Neural cell (in vitro differentiated cells): ENCODE data around the gene PAK5. TPM values are rescaled to one million over a fixed set of nuclear protein-coding genes. Genes with fewer than 3 reads are reported as not detected.

Source experiments
- H2AFZ ChIP-seq: fragments of 200-600, 300-800 bp; sonication (generic), shearing (Covaris generic); 2 replicates; pipeline ENCODE4 v1.6.0; 2014; ENCODE audit warnings: low read depth, mild to moderate bottlenecking, antibody characterized with exemption, low read length, moderate library complexity
- H3F3A ChIP-seq: fragments of 200-600 bp; shearing (Covaris generic); 2 replicates; pipeline ENCODE4 v1.6.1; 2016; ENCODE audit warnings: mild to moderate bottlenecking, moderate library complexity, mixed read lengths, antibody characterized with exemption, low read length; ENCODE audit not compliant: insufficient read depth, poor library complexity, severe bottlenecking
- H3K27ac ChIP-seq: fragments of 200-600, 300-800 bp; sonication (generic), shearing (Covaris generic); 2 replicates; pipeline ENCODE4 v1.5.1; 2014; ENCODE audit warnings: mild to moderate bottlenecking, low read length, moderate library complexity
- H3K27me3 ChIP-seq: fragments of 300-800, 200-600 bp; sonication (generic), shearing (Covaris generic); 2 replicates; pipeline ENCODE4 v1.6.0; 2014; ENCODE audit warnings: mild to moderate bottlenecking, low read depth, low read length, moderate library complexity; ENCODE audit not compliant: insufficient read depth
- H3K36me3 ChIP-seq: fragments of 300-800, 200-600 bp; sonication (generic), shearing (Covaris generic); 2 replicates; pipeline ENCODE4 v1.5.1; 2014; ENCODE audit warnings: mild to moderate bottlenecking, antibody characterized with exemption, low read length, moderate library complexity; ENCODE audit not compliant: insufficient read depth
- H3K4me2 ChIP-seq: fragments of 300-800, 200-600 bp; sonication (generic), shearing (Covaris generic); 2 replicates; pipeline ENCODE4 v1.6.0; 2014; ENCODE audit warnings: mild to moderate bottlenecking, low read length
- H3K4me3 ChIP-seq: fragments of 300-800, 200-600 bp; sonication (generic), shearing (Covaris generic); 2 replicates; pipeline ENCODE4 v1.5.1; 2014; ENCODE audit warnings: mild to moderate bottlenecking, low read length, moderate library complexity
- H3K79me2 ChIP-seq: fragments of 200-600 bp; shearing (Covaris generic); replicated peaks from 2 replicates; pipeline ENCODE4 v1.6.0; 2014; ENCODE audit warnings: mild to moderate bottlenecking, low read length, moderate library complexity; ENCODE audit not compliant: insufficient read depth
- H3K9ac ChIP-seq: fragments of 300-800, 200-600 bp; sonication (generic), shearing (Covaris generic); 2 replicates; pipeline ENCODE4 v1.6.1; 2016; ENCODE audit warnings: mild to moderate bottlenecking, low read length, mixed read lengths
- H3K9me2 ChIP-seq: fragments of 200-600 bp; shearing (Covaris generic); 2 replicates; pipeline ENCODE4 v1.6.1; 2016; ENCODE audit warnings: mild to moderate bottlenecking, low read length, mixed read lengths; ENCODE audit not compliant: insufficient read depth
- H3K9me3 ChIP-seq: fragments of 200-600, 300-800 bp; sonication (generic), shearing (Covaris generic); 2 replicates; pipeline ENCODE4 v1.6.1; 2016; ENCODE audit warnings: mild to moderate bottlenecking, mixed run types, low read length, moderate library complexity, mixed read lengths
- H4K20me1 ChIP-seq: fragments of 200-600 bp; shearing (Covaris generic); 2 replicates; pipeline ENCODE4 v1.6.1; 2016; ENCODE audit warnings: mild to moderate bottlenecking, mixed run types; ENCODE audit not compliant: insufficient read depth
- EP300 ChIP-seq: fragments of 450-650 bp; conservative IDR thresholded peaks from 2 replicates; pipeline ENCODE4 v1.6.1; 2014; ENCODE audit warnings: antibody characterized with exemption, mild to moderate bottlenecking, moderate library complexity; ENCODE audit not compliant: poor library complexity, severe bottlenecking
- EZH2 ChIP-seq: fragments of 200-600, 300-800 bp; shearing (Covaris generic), sonication (generic); IDR thresholded peaks from 2 replicates; pipeline ENCODE4 v1.6.1; 2014; ENCODE audit warnings: antibody characterized with exemption, low read length, borderline replicate concordance, mild to moderate bottlenecking; ENCODE audit not compliant: insufficient read depth, poor library complexity, severe bottlenecking
- MXI1 ChIP-seq: fragments of 450-650 bp; conservative IDR thresholded peaks from 2 replicates; pipeline ENCODE4 v1.6.1; 2014; ENCODE audit warnings: antibody characterized with exemption, mild to moderate bottlenecking; ENCODE audit not compliant: poor library complexity, severe bottlenecking
- POLR2AphosphoS5 ChIP-seq: IDR thresholded peaks from 2 replicates; pipeline ENCODE4 v1.6.1; 2012
- RAD21 ChIP-seq: fragments of 450-650 bp; conservative IDR thresholded peaks from 2 replicates; pipeline ENCODE4 v1.6.1; 2014; ENCODE audit warnings: antibody characterized with exemption, mild to moderate bottlenecking, moderate library complexity
- REST ChIP-seq: IDR thresholded peaks from 2 replicates; pipeline ENCODE4 v1.6.1; 2012; ENCODE audit warnings: borderline replicate concordance
- SMC3 ChIP-seq: fragments of 450-650 bp; conservative IDR thresholded peaks from 2 replicates; pipeline ENCODE4 v1.6.1; 2014; ENCODE audit warnings: antibody characterized with exemption, mild to moderate bottlenecking, moderate library complexity; ENCODE audit not compliant: poor library complexity
- TAF1 ChIP-seq: IDR thresholded peaks from 2 replicates; pipeline ENCODE4 v1.6.1; 2012; ENCODE audit warnings: low read depth
- polyA plus RNA-seq: library from polyadenylated mRNA; depleted of rRNA; stranded (reverse); fragments of >200 nt; gene quantifications from 2 replicates; pipeline ENCODE4 v1.2.3, GENCODE V29; 2014
- TF ChIP-seq, protein P1 (sequence below): fragments of 450-650 bp; IDR thresholded peaks from 2 replicates; pipeline ENCODE4 v1.5.1; 2014; ENCODE audit warnings: antibody characterized with exemption, mild to moderate bottlenecking, moderate library complexity; ENCODE audit not compliant: poor library complexity, severe bottlenecking

The PAK5 gene
- polyA plus RNA-seq, 1 donor from 2014 or later, result 48.3 TPM

DNA sequence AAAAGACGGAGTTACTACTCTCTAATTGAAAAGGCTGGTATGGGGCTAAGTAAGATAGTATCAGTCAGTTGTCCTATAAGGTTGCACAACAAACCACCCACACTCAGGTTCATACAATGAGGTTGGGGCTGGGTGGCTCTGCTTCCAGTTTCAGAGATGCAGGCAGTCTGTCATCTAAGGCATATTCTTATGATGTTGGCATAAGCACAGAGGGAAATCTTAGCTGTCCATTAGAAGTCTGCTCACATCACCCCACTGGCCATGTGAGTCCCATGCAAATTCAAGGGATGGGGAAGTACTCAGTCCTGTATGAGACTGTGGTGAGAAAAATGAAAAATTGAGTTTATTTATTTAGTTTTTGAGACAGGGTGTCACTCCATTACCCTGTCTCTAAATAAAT lies 205.9 kb downstream of the PAK5 start:
- no peaks in the 10 kb centered on the region for H3K36me3 ChIP-seq
- no peak overlapping the region for H3K4me3 ChIP-seq
- H3K4me2 ChIP-seq, result no peak overlapping the region
- H3K9me3 ChIP-seq, result no peaks in the 10 kb centered on the region
- no peak overlapping the region for H3K9ac ChIP-seq
- no peaks in the 10 kb centered on the region for H4K20me1 ChIP-seq
- H3F3A ChIP-seq, result no peaks in the 10 kb centered on the region
- H3K27me3 ChIP-seq, result no peaks in the 10 kb centered on the region
- TF ChIP-seq EP300, result no peak
- no peak for TF ChIP-seq EZH2
- no peak for TF ChIP-seq REST
- TF ChIP-seq RAD21, result no peak
- no peak for TF ChIP-seq POLR2AphosphoS5
- no peak for TF ChIP-seq MXI1
- TF ChIP-seq TAF1, result no peak
- TF ChIP-seq, protein P1, sequence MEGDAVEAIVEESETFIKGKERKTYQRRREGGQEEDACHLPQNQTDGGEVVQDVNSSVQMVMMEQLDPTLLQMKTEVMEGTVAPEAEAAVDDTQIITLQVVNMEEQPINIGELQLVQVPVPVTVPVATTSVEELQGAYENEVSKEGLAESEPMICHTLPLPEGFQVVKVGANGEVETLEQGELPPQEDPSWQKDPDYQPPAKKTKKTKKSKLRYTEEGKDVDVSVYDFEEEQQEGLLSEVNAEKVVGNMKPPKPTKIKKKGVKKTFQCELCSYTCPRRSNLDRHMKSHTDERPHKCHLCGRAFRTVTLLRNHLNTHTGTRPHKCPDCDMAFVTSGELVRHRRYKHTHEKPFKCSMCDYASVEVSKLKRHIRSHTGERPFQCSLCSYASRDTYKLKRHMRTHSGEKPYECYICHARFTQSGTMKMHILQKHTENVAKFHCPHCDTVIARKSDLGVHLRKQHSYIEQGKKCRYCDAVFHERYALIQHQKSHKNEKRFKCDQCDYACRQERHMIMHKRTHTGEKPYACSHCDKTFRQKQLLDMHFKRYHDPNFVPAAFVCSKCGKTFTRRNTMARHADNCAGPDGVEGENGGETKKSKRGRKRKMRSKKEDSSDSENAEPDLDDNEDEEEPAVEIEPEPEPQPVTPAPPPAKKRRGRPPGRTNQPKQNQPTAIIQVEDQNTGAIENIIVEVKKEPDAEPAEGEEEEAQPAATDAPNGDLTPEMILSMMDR, result no peak
- TF ChIP-seq SMC3, result no peak
- H2AFZ ChIP-seq, result no peak overlapping the region
- H3K79me2 ChIP-seq, result no peaks in the 10 kb centered on the region
- H3K27ac ChIP-seq, result no peak overlapping the region
- no peaks in the 10 kb centered on the region for H3K9me2 ChIP-seq

GRCh38 chr20:9632265-9632664 lies 206.6 kb downstream of the PAK5 start:
- Histone ChIP-seq H3F3A (no peaks in the 10 kb centered on the region), H3K27ac (no peak overlapping the region), H3K27me3 (no peaks in the 10 kb centered on the region), H2AFZ (no peak overlapping the region), H3K9ac (no peak overlapping the region), H3K4me3 (no peak overlapping the region), H3K9me2 (no peaks in the 10 kb centered on the region), H3K36me3 (no peaks in the 10 kb centered on the region), H3K79me2 (no peaks in the 10 kb centered on the region), H4K20me1 (no peaks in the 10 kb centered on the region), H3K4me2 (no peak overlapping the region), H3K9me3 (no peaks in the 10 kb centered on the region)
- TF ChIP-seq RAD21 (no peak), TAF1 (no peak), EZH2 (no peak), MXI1 (no peak), SMC3 (no peak), EP300 (no peak), POLR2AphosphoS5 (no peak), REST (no peak)
- TF ChIP-seq, protein P1, result no peak
